ENCODE measurements around the gene SLC4A9.

- TF ChIP-seq CTCF (IDR thresholded peaks at IDR 0.05): no peak
- no peak for TF ChIP-seq POLR2A (IDR thresholded peaks at IDR 0.05; ENCODE audit: low read length)
- TF ChIP-seq ELK1 (IDR thresholded peaks at IDR 0.05; ENCODE audit: low read depth, low read length): no peak
- no peak for TF ChIP-seq ESRRA (IDR thresholded peaks at IDR 0.05; ENCODE audit: borderline replicate concordance, low read length)
- no peak for TF ChIP-seq PBX3 (IDR thresholded peaks at IDR 0.05)
- no peak for TF ChIP-seq MAX (IDR thresholded peaks at IDR 0.05)
- no peak for TF ChIP-seq EP300 (IDR thresholded peaks at IDR 0.05)
- no peak for TF ChIP-seq ZC3H11A (IDR thresholded peaks at IDR 0.05)
- TF ChIP-seq BCL3 (IDR thresholded peaks at IDR 0.05): no peak
- TF ChIP-seq USF2 (IDR thresholded peaks at IDR 0.05): no peak
- no peak for TF ChIP-seq E2F6 (IDR thresholded peaks at IDR 0.05; ENCODE audit: borderline replicate concordance, low read depth)
- no peak for TF ChIP-seq ZFP36 (IDR thresholded peaks at IDR 0.05; ENCODE audit: borderline replicate concordance, partially characterized antibody)
These were observed 22.9 kb downstream of the SLC4A9 start for GRCh38 chr5:140382866-140383265.
